Measurements from ENCODE around the gene HAPLN3. TPM values are rescaled to one million over a fixed set of nuclear protein-coding genes. Genes with fewer than 3 reads are reported as not detected.
"Not testable (repeated sequence)": the region's sequence is repeated elsewhere in the genome, so short reads cannot be mapped to it uniquely, and the experiment has no call there.

Gene HAPLN3
- total RNA-seq, 1 donor from 2014 or later: 2.7 TPM

GRCh38 chr15:88938802-88939485 lies 43.6 kb upstream of the HAPLN3 start:
- Histone ChIP-seq H3K4me3 (no peak overlapping the region), H4K20me1 (ENCODE audit: low read depth) (no peaks in the 10 kb centered on the region), H2AFZ (replicated peaks) (peak overlapping the region; percentile 52), H3K9me3 (ENCODE audit: low read depth) (no peaks in the 10 kb centered on the region), H3K27ac (no peak overlapping the region), H3K9ac (no peak overlapping the region), H3K36me3 (no peaks in the 10 kb centered on the region), H3K4me1 (peaks cover 6% of the 10 kb centered on the region), H3K27me3 (no peaks in the 10 kb centered on the region), H3K4me2 (no peak overlapping the region), H3K79me2 (ENCODE audit: low read depth) (no peaks in the 10 kb centered on the region), H3F3A (ENCODE audit: low read depth) (no peaks in the 10 kb centered on the region)
- peaks cover 3% of the 10 kb centered on the region for H3K36me3 Mint-ChIP-seq
- peak; percentile 9 for DNase-seq (ENCODE audit: low spot score)
- H3K27me3 Mint-ChIP-seq (ENCODE audit: insufficient read depth, low read depth): no peaks in the 10 kb centered on the region
- H3K4me3 Mint-ChIP-seq: no peak overlapping the region
- H3K27ac Mint-ChIP-seq: no peak overlapping the region
- H3K9me3 Mint-ChIP-seq: peaks cover 27% of the 10 kb centered on the region
- TF ChIP-seq CTCF (IDR thresholded peaks at IDR 0.05) (no peak), EZH2 (IDR thresholded peaks at IDR 0.05) (no peak), EZH2phosphoT487 (IDR thresholded peaks at IDR 0.05) (no peak)
- peaks cover 4% of the 10 kb centered on the region for H3K4me1 Mint-ChIP-seq

GRCh38 chr15:88934449-88934848 lies 39.1 kb upstream of the HAPLN3 start:
- H3K4me3 ChIP-seq; DNase-seq (ENCODE audit: low spot score); H3K27me3 ChIP-seq; H3K9ac ChIP-seq; H4K20me1 ChIP-seq (ENCODE audit: low read depth); H2AFZ ChIP-seq (replicated peaks); H3K4me2 ChIP-seq; H3K4me3 Mint-ChIP-seq; H3K36me3 ChIP-seq; H3K9me3 ChIP-seq (ENCODE audit: low read depth); H3K4me1 ChIP-seq; H3K4me1 Mint-ChIP-seq; H3K27ac ChIP-seq; H3K27me3 Mint-ChIP-seq (ENCODE audit: insufficient read depth, low read depth); H3K27ac Mint-ChIP-seq; H3F3A ChIP-seq (ENCODE audit: low read depth); H3K36me3 Mint-ChIP-seq; H3K79me2 ChIP-seq (ENCODE audit: low read depth): not testable (repeated sequence)
- peaks cover 30% of the 10 kb centered on the region for H3K9me3 Mint-ChIP-seq

GRCh38 chr15:88932875-88933330 lies 37.6 kb upstream of the HAPLN3 start:
- Histone ChIP-seq H3K79me2 (ENCODE audit: low read depth) (no peaks in the 10 kb centered on the region), H3K36me3 (no peaks in the 10 kb centered on the region), H3F3A (ENCODE audit: low read depth) (no peaks in the 10 kb centered on the region), H3K27me3 (no peaks in the 10 kb centered on the region), H3K9ac (no peak overlapping the region), H3K4me3 (no peak overlapping the region), H2AFZ (replicated peaks) (no peak overlapping the region), H3K27ac (no peak overlapping the region), H3K4me2 (no peak overlapping the region), H4K20me1 (ENCODE audit: low read depth) (no peaks in the 10 kb centered on the region), H3K9me3 (ENCODE audit: low read depth) (peaks cover 6% of the 10 kb centered on the region), H3K4me1 (no peaks in the 10 kb centered on the region)
- Mint-ChIP-seq H3K36me3 (no peaks in the 10 kb centered on the region), H3K27me3 (ENCODE audit: insufficient read depth, low read depth) (peaks cover 10% of the 10 kb centered on the region), H3K4me3 (no peak overlapping the region), H3K9me3 (peaks cover 39% of the 10 kb centered on the region), H3K4me1 (no peaks in the 10 kb centered on the region), H3K27ac (no peak overlapping the region)
- no peak for DNase-seq (ENCODE audit: low spot score)
- TF ChIP-seq CTCF (IDR thresholded peaks at IDR 0.05) (no peak), EZH2 (IDR thresholded peaks at IDR 0.05) (no peak), EZH2phosphoT487 (IDR thresholded peaks at IDR 0.05) (no peak)

- H3K36me3 Mint-ChIP-seq: no peaks in the 10 kb centered on the region
- no peak for DNase-seq (ENCODE audit: low spot score)
- H3K27me3 Mint-ChIP-seq (ENCODE audit: insufficient read depth, low read depth): peaks cover 10% of the 10 kb centered on the region
- H3K9me3 Mint-ChIP-seq: peaks cover 39% of the 10 kb centered on the region
- Histone ChIP-seq H3K36me3 (no peaks in the 10 kb centered on the region), H3K27ac (no peak overlapping the region), H3K9me3 (ENCODE audit: low read depth) (peaks cover 9% of the 10 kb centered on the region), H2AFZ (replicated peaks) (no peak overlapping the region), H3K27me3 (no peaks in the 10 kb centered on the region), H3K9ac (no peak overlapping the region), H3K4me3 (no peak overlapping the region), H3K79me2 (ENCODE audit: low read depth) (no peaks in the 10 kb centered on the region), H4K20me1 (ENCODE audit: low read depth) (no peaks in the 10 kb centered on the region), H3K4me2 (no peak overlapping the region), H3K4me1 (no peaks in the 10 kb centered on the region), H3F3A (ENCODE audit: low read depth) (no peaks in the 10 kb centered on the region)
- H3K4me3 Mint-ChIP-seq: no peak overlapping the region
- no peak overlapping the region for H3K27ac Mint-ChIP-seq
- no peak for TF ChIP-seq EZH2phosphoT487 (IDR thresholded peaks at IDR 0.05)
- TF ChIP-seq EZH2 (IDR thresholded peaks at IDR 0.05): no peak
- no peak for TF ChIP-seq CTCF (IDR thresholded peaks at IDR 0.05)
- no peaks in the 10 kb centered on the region for H3K4me1 Mint-ChIP-seq
Measured at GRCh38 chr15:88932271-88932874, 37.0 kb upstream of the HAPLN3 start.
